GM12865 (cell line): ENCODE data around the gene CNTNAP2.

ENCODE experiments used
- DNase-seq: peaks from one replicate; pipeline ENCODE4 v3.0.0; 2010; ENCODE audit warnings: low read depth
- H3K4me3 ChIP-seq: 2 replicates; pipeline ENCODE4 v1.5.1; 2011; ENCODE audit warnings: mild to moderate bottlenecking, low read depth, low read length, control low read depth
- CTCF ChIP-seq: IDR thresholded peaks from 2 replicates; pipeline ENCODE4 v1.5.1; 2011; ENCODE audit warnings: low read length, control low read depth, low read depth, inconsistent platforms; ENCODE audit not compliant: insufficient read depth; ENCODE audit errors: missing control alignments

Gene CNTNAP2

GRCh38 chr7:148214101-148214500 lies 2097.5 kb downstream of the CNTNAP2 start:
- no peak for DNase-seq
- H3K4me3 ChIP-seq = no peak overlapping the region
- TF ChIP-seq CTCF = no peak

DNA sequence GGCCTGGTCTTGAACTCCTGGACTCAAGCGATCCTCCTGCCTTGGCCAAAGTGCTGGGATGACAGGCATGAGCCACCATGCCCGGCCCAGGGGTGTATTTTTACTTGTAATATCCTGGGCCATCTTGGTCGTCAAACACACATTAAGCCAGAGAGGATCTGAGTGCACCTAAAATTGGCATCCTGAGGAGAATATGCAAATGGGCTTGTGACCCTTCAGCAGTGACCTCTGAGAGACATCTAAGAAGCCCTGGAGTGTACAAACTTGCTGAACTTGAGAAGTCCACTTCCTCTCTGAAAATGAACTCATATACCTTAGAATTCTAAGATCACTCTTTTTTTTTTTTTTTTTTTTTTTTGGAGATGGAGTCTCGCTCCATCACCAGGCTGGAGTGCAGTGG lies 2102.0 kb downstream of the CNTNAP2 start:
- TF ChIP-seq CTCF = no peak
- H3K4me3 ChIP-seq = no peak overlapping the region
- peak; percentile 4 for DNase-seq

- TF ChIP-seq CTCF = no peak
- DNase-seq = no peak
- no peak overlapping the region for H3K4me3 ChIP-seq
Measured at GRCh38 chr7:148222721-148223120, 2106.1 kb downstream of the CNTNAP2 start.

GRCh38 chr7:148223160-148223559 lies 2106.6 kb downstream of the CNTNAP2 start:
- no peak for DNase-seq
- no peak overlapping the region for H3K4me3 ChIP-seq
- no peak for TF ChIP-seq CTCF

GRCh38 chr7:148223738-148224137 lies 2107.1 kb downstream of the CNTNAP2 start:
- H3K4me3 ChIP-seq = no peak overlapping the region
- TF ChIP-seq CTCF = no peak
- DNase-seq = no peak

GRCh38 chr7:148230296-148230695 lies 2113.7 kb downstream of the CNTNAP2 start:
- H3K4me3 ChIP-seq = no peak overlapping the region
- TF ChIP-seq CTCF = no peak
- no peak for DNase-seq

DNA sequence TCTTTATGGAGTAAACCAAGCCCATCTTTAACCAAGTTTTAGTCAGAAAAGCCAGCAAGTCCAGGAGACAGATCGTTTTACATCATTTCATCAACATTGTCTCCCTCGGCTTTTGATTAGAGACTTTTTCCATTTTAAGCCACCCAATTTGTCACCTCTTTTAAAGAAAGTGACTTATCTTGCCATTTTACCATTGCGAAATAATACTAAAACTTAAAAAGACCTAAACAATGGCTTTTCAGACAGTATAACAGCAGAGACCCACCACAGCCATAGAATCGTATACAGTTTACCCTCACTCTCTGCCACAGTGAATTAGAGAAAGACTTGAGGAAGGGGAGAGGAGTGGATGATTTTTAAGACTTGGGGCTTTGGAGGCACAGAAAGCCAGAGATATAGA lies 2114.3 kb downstream of the CNTNAP2 start:
- TF ChIP-seq CTCF = no peak
- no peak overlapping the region for H3K4me3 ChIP-seq
- no peak for DNase-seq
